H9 (cell line): ENCODE results near the gene FZD10. TPM values are rescaled to one million over a fixed set of nuclear protein-coding genes. Genes with fewer than 3 reads are reported as not detected.

Experiments
- DNase-seq: peaks from one replicate; pipeline ENCODE4 v3.0.0-alpha.2; 2017
- H2AFZ ChIP-seq: one replicate; pipeline ENCODE4 v1.6.1; 2013; ENCODE audit warnings: mild to moderate bottlenecking, low read length, control low read depth, moderate library complexity
- H2AK5ac ChIP-seq: 2 replicates; pipeline ENCODE4 v1.6.1; 2013; ENCODE audit warnings: low read length, control low read depth, mixed read lengths; ENCODE audit not compliant: insufficient read length
- H2BK120ac ChIP-seq: one replicate; pipeline ENCODE4 v1.6.1; 2013; ENCODE audit warnings: low read depth, mild to moderate bottlenecking, low read length, control low read depth, inconsistent platforms; ENCODE audit not compliant: poor library complexity, severe bottlenecking
- H2BK12ac ChIP-seq: 2 replicates; pipeline ENCODE4 v1.6.1; 2013; ENCODE audit warnings: low read length, control low read depth, mixed read lengths, low read depth; ENCODE audit not compliant: insufficient read length
- H2BK15ac ChIP-seq: 2 replicates; pipeline ENCODE4 v1.6.1; 2013; ENCODE audit warnings: low read depth, low read length, control low read depth
- H2BK20ac ChIP-seq: one replicate; pipeline ENCODE4 v1.6.1; 2013; ENCODE audit warnings: low read depth, mild to moderate bottlenecking, low read length, control low read depth, inconsistent platforms; ENCODE audit not compliant: poor library complexity, severe bottlenecking
- H2BK5ac ChIP-seq: 2 replicates; pipeline ENCODE4 v1.6.1; 2013; ENCODE audit warnings: low read length, control low read depth, mixed read lengths; ENCODE audit not compliant: insufficient read length
- H3K14ac ChIP-seq: 2 replicates; pipeline ENCODE4 v1.6.1; 2013; ENCODE audit warnings: low read length, control low read depth; ENCODE audit not compliant: insufficient read depth
- H3K18ac ChIP-seq: 2 replicates; pipeline ENCODE4 v1.6.1; 2013; ENCODE audit warnings: low read depth, mild to moderate bottlenecking, mixed read lengths, low read length, control low read depth; ENCODE audit not compliant: insufficient read length
- H3K23ac ChIP-seq: 2 replicates; pipeline ENCODE4 v1.6.1; 2013; ENCODE audit warnings: low read length, control low read depth, mixed read lengths, low read depth; ENCODE audit not compliant: insufficient read length
- H3K23me2 ChIP-seq: 2 replicates; pipeline ENCODE4 v1.6.1; 2013; ENCODE audit warnings: low read depth, mild to moderate bottlenecking, mixed read lengths, low read length, control low read depth; ENCODE audit not compliant: insufficient read length, poor library complexity, severe bottlenecking
- H3K27ac ChIP-seq: 2 replicates; pipeline ENCODE4 v1.5.1; 2013; ENCODE audit warnings: low read length, control low read depth, mixed read lengths, low read depth; ENCODE audit not compliant: insufficient read length
- H3K27me3 ChIP-seq: 2 replicates; pipeline ENCODE4 v1.6.1; 2013; ENCODE audit warnings: low read length, control low read depth, inconsistent platforms; ENCODE audit not compliant: insufficient read depth
- H3K4ac ChIP-seq: 2 replicates; pipeline ENCODE4 v1.6.1; 2013; ENCODE audit warnings: low read depth, mild to moderate bottlenecking, control low read depth, inconsistent platforms, low read length, moderate library complexity
- H3K4me1 ChIP-seq: 2 replicates; pipeline ENCODE4 v1.6.1; 2013; ENCODE audit warnings: low read length, control low read depth, inconsistent platforms; ENCODE audit not compliant: insufficient read depth
- H3K4me2 ChIP-seq: 2 replicates; pipeline ENCODE4 v1.6.1; 2013; ENCODE audit warnings: low read length, control low read depth, mixed read lengths; ENCODE audit not compliant: insufficient read length, insufficient read depth
- H3K56ac ChIP-seq: 2 replicates; pipeline ENCODE4 v1.6.1; 2013; ENCODE audit warnings: low read depth, mild to moderate bottlenecking, mixed read lengths, low read length, control low read depth; ENCODE audit not compliant: insufficient read length
- H3K79me1 ChIP-seq: 2 replicates; pipeline ENCODE4 v1.6.1; 2013; ENCODE audit warnings: low read depth, mild to moderate bottlenecking, moderate library complexity, low read length, control low read depth, inconsistent platforms; ENCODE audit not compliant: insufficient read depth, poor library complexity, severe bottlenecking
- H3K79me2 ChIP-seq: 2 replicates; pipeline ENCODE4 v1.6.1; 2013; ENCODE audit warnings: low read length, control low read depth, inconsistent platforms; ENCODE audit not compliant: insufficient read depth
- H3K9ac ChIP-seq: 2 replicates; pipeline ENCODE4 v1.6.1; 2013; ENCODE audit warnings: low read length, control low read depth, mixed read lengths; ENCODE audit not compliant: insufficient read length; ENCODE audit errors: extremely low read depth
- H3K9me3 ChIP-seq: one replicate; pipeline ENCODE4 v1.6.1; 2013; ENCODE audit warnings: low read depth, low read length, inconsistent platforms; ENCODE audit not compliant: control insufficient read depth
- H3T11ph ChIP-seq: one replicate; pipeline ENCODE4 v1.6.1; 2013; ENCODE audit warnings: mild to moderate bottlenecking, low read length, control low read depth, inconsistent platforms
- H4K20me1 ChIP-seq: one replicate; pipeline ENCODE4 v1.6.1; 2013; ENCODE audit not compliant: control insufficient read depth, insufficient read length, insufficient read depth
- H4K5ac ChIP-seq: 2 replicates; pipeline ENCODE4 v1.6.1; 2013; ENCODE audit warnings: low read depth, mild to moderate bottlenecking, mixed read lengths, low read length, control low read depth; ENCODE audit not compliant: insufficient read length
- H4K8ac ChIP-seq: replicated peaks from 2 replicates; pipeline ENCODE4 v1.6.1; 2013; ENCODE audit warnings: low read length, control low read depth, mixed read lengths, low read depth; ENCODE audit not compliant: insufficient read length
- H4K91ac ChIP-seq: 2 replicates; pipeline ENCODE4 v1.6.1; 2013; ENCODE audit warnings: low read depth, mild to moderate bottlenecking, moderate library complexity, mixed read lengths, low read length, control low read depth; ENCODE audit not compliant: insufficient read length
- H3K27ac Mint-ChIP-seq, 3 experiments: 2 replicates in 2 of 3; 3 replicates in 1 of 3; pipeline ENCODE4 v1.8.0; 2020 to 2021; ENCODE audit warnings: mixed read lengths in 3 of 3, mild to moderate bottlenecking in 1 of 3, moderate library complexity in 1 of 3
- H3K27me3 Mint-ChIP-seq: 2 replicates; pipeline ENCODE4 v1.8.0; 2021; ENCODE audit warnings: low read depth, mild to moderate bottlenecking, moderate library complexity, mixed read lengths
- H3K36me3 Mint-ChIP-seq, 3 experiments: 2 replicates in 2 of 3; 3 replicates in 1 of 3; pipeline ENCODE4 v1.8.0; 2020 to 2021; ENCODE audit warnings: low read depth in 3 of 3, mixed read lengths in 3 of 3; ENCODE audit not compliant: insufficient read depth in 1 of 3
- H3K4me1 Mint-ChIP-seq, 2 experiments: 2 replicates each; pipeline ENCODE4 v1.8.0; 2020; ENCODE audit warnings: mixed read lengths in 2 of 2
- H3K4me3 Mint-ChIP-seq, 2 experiments: 2 replicates in 1 of 2; 3 replicates in 1 of 2; pipeline ENCODE4 v1.8.0; 2020 to 2021; ENCODE audit warnings: mild to moderate bottlenecking in 2 of 2, mixed read lengths in 2 of 2, moderate library complexity in 1 of 2
- H3K9me3 Mint-ChIP-seq, 2 experiments: 2 replicates in 1 of 2; 3 replicates in 1 of 2; pipeline ENCODE4 v1.8.0; 2020; ENCODE audit warnings: mild to moderate bottlenecking in 2 of 2, mixed read lengths in 2 of 2, moderate library complexity in 1 of 2
- CTCF ChIP-seq: fragments of 200-600 bp; sonication (generic); conservative IDR thresholded peaks from 3 replicates; pipeline ENCODE4 v1.8.0; 2021; ENCODE audit warnings: antibody characterized with exemption, mild to moderate bottlenecking
- WGBS: extraction: QIAGEN DNeasy Blood & Tissue Kit; methylation state at CpG from one replicate; pipeline ENCODE4 v1.1.7; 2013; ENCODE audit warnings: missing lambda C conversion rate, low lambda C conversion rate, mixed read lengths; ENCODE audit not compliant: insufficient read length; ENCODE audit errors: extremely low coverage; 5-methylcytosine and 5-hydroxymethylcytosine counted together
- total RNA-seq: library from RNA; stranded (reverse); gene quantifications from 2 replicates; pipeline ENCODE4 v1.2.1, GENCODE V29; 2021

Gene FZD10
- total RNA-seq, 1 experiment from 2014 or later: 1.0 TPM

- no peak for DNase-seq
- H3K9me3 ChIP-seq: no peaks in the 10 kb centered on the region
- H3K23me2 ChIP-seq: no peaks in the 10 kb centered on the region
- no peaks in the 10 kb centered on the region for H3K79me1 ChIP-seq
- Mint-ChIP-seq H3K36me3 (no peaks in the 10 kb centered on the region), H3K9me3 (peaks cover 2 to 10% of the 10 kb centered on the region in 2 experiments; a peak in 2 of 5 replicates), H3K27ac (no peak overlapping the region; a peak in 1 of 7 replicates), H3K27me3 (peaks cover 98% of the 10 kb centered on the region), H3K4me3 (no peak overlapping the region), H3K4me1 (peaks cover 30 to 34% of the 10 kb centered on the region in 2 experiments)
- no peak for TF ChIP-seq CTCF
- no peak overlapping the region for H3K4me2 ChIP-seq
- H4K20me1 ChIP-seq: no peaks in the 10 kb centered on the region
- peaks cover 4% of the 10 kb centered on the region; the same call in 1 of the 2 replicates for H3K27me3 ChIP-seq
- peaks cover 3% of the 10 kb centered on the region; the same call in 1 of the 2 replicates for H3K4me1 ChIP-seq
- H3K79me2 ChIP-seq: no peaks in the 10 kb centered on the region
- H2BK5ac ChIP-seq: no peak overlapping the region
- no peak overlapping the region for H2BK15ac ChIP-seq
- no peak overlapping the region for H3K56ac ChIP-seq
- no peak overlapping the region for H4K91ac ChIP-seq
- no peak overlapping the region for H4K5ac ChIP-seq
- no peak overlapping the region for H2AK5ac ChIP-seq
- H2BK12ac ChIP-seq: no peak overlapping the region
- no peak overlapping the region for H3K9ac ChIP-seq
- WGBS: no CpG with 5 or more reads among the region's 8 CpGs
- H3K4ac ChIP-seq: no peak overlapping the region
- no peak overlapping the region for H2AFZ ChIP-seq
- no peak overlapping the region for H3K23ac ChIP-seq
- no peak overlapping the region for H3K18ac ChIP-seq
- no peak overlapping the region for H2BK20ac ChIP-seq
- H3T11ph ChIP-seq: no peak overlapping the region
- H2BK120ac ChIP-seq: no peak overlapping the region
- no peak overlapping the region for H4K8ac ChIP-seq
- no peak overlapping the region for H3K14ac ChIP-seq
- no peak overlapping the region for H3K27ac ChIP-seq
Observed at GRCh38 chr12:130134563-130134915, 27.7 kb upstream of the FZD10 start.
